ENCODE measurements around the gene DNAJC1. TPM values are rescaled to one million over a fixed set of nuclear protein-coding genes. Genes with fewer than 3 reads are reported as not detected.

DNAJC1 gene
- total RNA-seq, 1 experiment from 2014 or later = 13.2 TPM

- CTCF ChIA-PET = interaction anchor here (1.4 to 2.0 kb wide), 4 partner anchors 33 to 672 kb away, joined by 3 to 14 read pairs (median 4); no protein-coding TSS in a partner anchor
- Mint-ChIP-seq H3K4me1 (peaks cover 14% of the 10 kb centered on the region), H3K9me3 (no peaks in the 10 kb centered on the region), H3K27me3 (ENCODE audit: low read depth) (no peaks in the 10 kb centered on the region), H3K4me3 (no peak overlapping the region), H3K36me3 (no peaks in the 10 kb centered on the region), H3K27ac (no peak overlapping the region)
- POLR2A ChIA-PET = no interaction called here
- no peak for DNase-seq (ENCODE audit: low spot score)
- TF ChIP-seq ZNF425 (CRISPR knock-in tag; conservative IDR thresholded peaks at IDR 0.05) (no peak), AFF4 (CRISPR knock-in tag; IDR thresholded peaks at IDR 0.05; ENCODE audit: borderline replicate concordance) (no peak), FOXP4 (CRISPR knock-in tag; IDR thresholded peaks at IDR 0.05) (no peak)
- no peak for ATAC-seq
These were observed 48.8 kb downstream of the DNAJC1 start for GRCh38 chr10:21954690-21955089.

- CTCF ChIA-PET = interaction anchor here (0.5 to 2.0 kb wide), 12 partner anchors 22 to 672 kb away, joined by 3 to 14 read pairs (median 4); no protein-coding TSS in a partner anchor
- DNase-seq (ENCODE audit: low spot score) = no peak
- H3K9me3 Mint-ChIP-seq = no peaks in the 10 kb centered on the region
- POLR2A ChIA-PET = no interaction called here
- no peaks in the 10 kb centered on the region for H3K27me3 Mint-ChIP-seq (ENCODE audit: low read depth)
- no peaks in the 10 kb centered on the region for H3K36me3 Mint-ChIP-seq
- no peak overlapping the region for H3K27ac Mint-ChIP-seq
- no peak for ATAC-seq
- H3K4me1 Mint-ChIP-seq = peaks cover 14% of the 10 kb centered on the region
- no peak overlapping the region for H3K4me3 Mint-ChIP-seq
- no peak for TF ChIP-seq ATF2 (CRISPR knock-in tag; IDR thresholded peaks at IDR 0.05; ENCODE audit: borderline replicate concordance, low read depth)
- no peak for TF ChIP-seq ATF6 (CRISPR knock-in tag; IDR thresholded peaks at IDR 0.05)
- no peak for TF ChIP-seq OVOL2 (CRISPR knock-in tag; IDR thresholded peaks at IDR 0.05; ENCODE audit: borderline replicate concordance)
- no peak for TF ChIP-seq AFF4 (CRISPR knock-in tag; IDR thresholded peaks at IDR 0.05; ENCODE audit: borderline replicate concordance)
- TF ChIP-seq CDX4 (CRISPR knock-in tag; IDR thresholded peaks at IDR 0.05; ENCODE audit: borderline replicate concordance) = no peak
- TF ChIP-seq MAX (CRISPR knock-in tag; IDR thresholded peaks at IDR 0.05) = no peak
- no peak for TF ChIP-seq ZNF416 (CRISPR knock-in tag; IDR thresholded peaks at IDR 0.05)
- no peak for TF ChIP-seq ZNF396 (CRISPR knock-in tag; IDR thresholded peaks at IDR 0.05; ENCODE audit: borderline replicate concordance)
- no peak for TF ChIP-seq PREB (CRISPR knock-in tag; IDR thresholded peaks at IDR 0.05; ENCODE audit: borderline replicate concordance)
- no peak for TF ChIP-seq CREB1 (CRISPR knock-in tag; IDR thresholded peaks at IDR 0.05)
- TF ChIP-seq EMX1 (CRISPR knock-in tag; IDR thresholded peaks at IDR 0.05) = no peak
- TF ChIP-seq GRHL2 (CRISPR knock-in tag; IDR thresholded peaks at IDR 0.05; ENCODE audit: insufficient replicate concordance, severe bottlenecking) = no peak
- TF ChIP-seq ESRRA (CRISPR knock-in tag; IDR thresholded peaks at IDR 0.05; ENCODE audit: borderline replicate concordance) = no peak
These were observed 49.4 kb downstream of the DNAJC1 start for GRCh38 chr10:21954132-21954531.

Data from WTC11 (cell line).